ENCODE data around the gene BUD23.

- no peak for TF ChIP-seq CTCF (conservative IDR thresholded peaks at IDR 0.05 in 1 of 2, IDR thresholded peaks at IDR 0.05 in 1 of 2; ENCODE audit: extremely low read depth in 1 of 2, insufficient read depth in 1 of 2, low read depth in 1 of 2, low read length in 2 of 2)
- TF ChIP-seq EZH2 (IDR thresholded peaks at IDR 0.05; ENCODE audit: borderline replicate concordance, low read length): no peak
Observed at GRCh38 chr7:73682745-73683055, 697 bp upstream of the BUD23 start.
